ENCODE results near the gene ITPRIPL2. TPM values are rescaled to one million over a fixed set of nuclear protein-coding genes. Genes with fewer than 3 reads are reported as not detected.
A peak's percentile ranks its signal among the peaks of the same experiment; 100 is the strongest.

ITPRIPL2 gene
- total RNA-seq, 1 experiment from 2014 or later = 14.5 TPM

DNA sequence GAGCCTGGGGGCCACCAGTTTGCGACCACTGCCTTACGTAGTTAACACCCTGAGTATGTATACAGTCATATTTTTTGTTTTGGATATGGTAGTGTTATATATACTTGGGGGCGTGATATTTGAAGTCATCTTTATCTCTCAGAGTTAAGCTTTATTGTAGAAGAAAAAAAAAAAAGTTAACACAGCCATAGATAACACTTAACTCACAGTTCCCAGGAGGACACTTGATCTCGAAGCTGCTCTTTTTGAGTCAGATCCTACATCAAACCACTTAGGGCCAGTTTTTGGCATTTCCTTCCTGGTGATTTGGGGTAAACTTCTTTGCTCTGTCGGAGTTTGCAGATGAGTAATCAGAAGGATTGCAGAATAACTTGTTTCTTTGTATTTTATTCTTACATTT lies 5.8 kb downstream of the ITPRIPL2 start:
- peak; percentile 66 for DNase-seq (ENCODE audit: low read depth)

DNA sequence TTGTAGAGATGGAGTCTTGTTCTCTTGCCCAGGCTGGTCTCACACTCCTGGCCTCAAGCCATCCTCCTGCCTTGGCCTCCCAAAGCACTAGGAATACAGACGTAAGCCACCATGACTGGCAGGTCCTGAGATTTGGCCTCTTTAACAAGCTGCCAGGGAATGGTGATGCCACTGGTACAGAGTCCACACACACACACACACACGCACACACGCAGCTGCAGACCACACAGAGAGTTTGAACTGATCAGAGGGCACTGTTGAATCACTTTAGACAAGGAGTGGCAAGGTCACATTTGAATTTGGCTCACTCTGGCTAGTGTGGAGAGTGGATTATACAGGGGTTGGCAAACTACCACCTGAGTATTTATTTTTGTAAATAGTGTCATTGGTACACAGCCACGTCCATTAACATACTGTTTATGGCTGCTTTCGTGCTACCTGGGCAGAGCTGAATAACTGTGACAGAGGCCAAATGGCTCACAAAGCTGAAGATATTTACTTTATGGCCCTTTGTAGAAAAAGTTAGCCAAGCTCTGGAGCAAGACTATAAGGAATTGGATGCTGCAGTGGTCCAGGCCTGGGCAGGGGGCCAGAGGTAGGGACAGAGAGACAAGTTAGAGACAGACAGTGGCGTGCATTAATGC lies 9.9 kb downstream of the ITPRIPL2 start:
- DNase-seq (ENCODE audit: low read depth) = no peak

GRCh38 chr16:19126300-19126699 lies 12.5 kb downstream of the ITPRIPL2 start:
- DNase-seq (ENCODE audit: low read depth) = no peak

DNA sequence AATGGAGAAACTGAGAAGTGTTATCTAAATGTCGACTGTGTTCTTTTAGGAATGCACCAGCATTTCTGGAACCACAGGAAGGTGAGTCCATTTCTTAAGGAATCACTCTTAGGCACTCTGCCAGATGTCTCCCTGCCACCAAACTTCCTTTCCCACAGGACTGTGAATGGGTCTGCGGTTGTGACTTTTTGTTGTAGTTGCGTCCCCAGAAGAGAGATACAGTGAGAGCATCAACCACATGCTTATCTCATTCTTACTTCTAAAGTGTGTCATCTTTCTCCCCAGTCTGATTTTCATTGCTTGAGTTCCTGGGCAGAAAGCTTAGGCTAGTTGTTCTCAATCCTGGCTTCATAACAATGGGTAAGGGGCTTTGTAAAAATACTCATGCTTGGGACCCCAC lies 13.4 kb downstream of the ITPRIPL2 start:
- DNase-seq (ENCODE audit: low read depth) = no peak

DNA sequence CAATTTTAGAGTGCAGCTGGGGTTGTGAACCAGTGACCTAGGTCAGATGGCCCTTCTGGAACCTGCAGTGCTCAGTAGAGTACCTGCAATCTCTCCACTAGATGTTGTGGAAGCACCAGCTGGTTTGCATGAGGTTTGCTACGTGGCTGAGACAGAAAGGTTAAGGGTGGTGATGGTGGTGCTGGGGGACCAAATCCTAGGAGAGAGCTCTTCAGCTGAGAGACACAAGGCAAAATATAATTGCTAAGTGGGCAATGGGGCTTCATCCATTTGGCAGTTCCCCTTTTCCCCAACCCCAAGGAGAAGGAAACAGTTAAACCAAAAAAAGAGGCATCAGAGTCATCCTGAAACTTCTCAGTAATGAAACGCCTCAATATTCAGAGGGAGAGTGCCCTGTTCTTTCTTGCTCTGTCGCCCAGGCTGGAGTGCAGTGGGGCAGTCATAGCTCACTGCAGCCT lies 13.9 kb downstream of the ITPRIPL2 start:
- no peak for DNase-seq (ENCODE audit: low read depth)

- no peak for DNase-seq (ENCODE audit: low read depth)
These were observed 14.9 kb downstream of the ITPRIPL2 start for GRCh38 chr16:19128454-19129200.

DNA sequence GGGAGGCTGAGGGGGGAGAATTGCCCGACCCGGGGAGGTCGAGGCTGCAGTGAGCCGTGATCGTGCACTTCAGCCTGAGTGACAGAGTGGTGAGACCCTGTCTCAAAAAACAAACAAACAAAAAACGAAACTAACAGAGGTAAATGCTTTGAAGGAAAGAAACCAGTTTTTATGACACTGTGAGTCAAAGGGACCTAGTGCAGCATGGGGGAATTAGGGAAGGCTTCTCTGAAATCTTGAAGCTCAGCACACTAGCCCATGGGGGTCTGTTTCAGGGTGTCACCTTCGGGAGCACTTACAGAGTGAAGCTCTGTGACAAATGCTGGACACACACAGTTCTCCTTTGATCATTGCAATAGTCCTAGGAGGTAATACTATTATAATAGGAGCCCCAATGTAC lies 16.6 kb downstream of the ITPRIPL2 start:
- DNase-seq (ENCODE audit: low read depth) = no peak

DNA sequence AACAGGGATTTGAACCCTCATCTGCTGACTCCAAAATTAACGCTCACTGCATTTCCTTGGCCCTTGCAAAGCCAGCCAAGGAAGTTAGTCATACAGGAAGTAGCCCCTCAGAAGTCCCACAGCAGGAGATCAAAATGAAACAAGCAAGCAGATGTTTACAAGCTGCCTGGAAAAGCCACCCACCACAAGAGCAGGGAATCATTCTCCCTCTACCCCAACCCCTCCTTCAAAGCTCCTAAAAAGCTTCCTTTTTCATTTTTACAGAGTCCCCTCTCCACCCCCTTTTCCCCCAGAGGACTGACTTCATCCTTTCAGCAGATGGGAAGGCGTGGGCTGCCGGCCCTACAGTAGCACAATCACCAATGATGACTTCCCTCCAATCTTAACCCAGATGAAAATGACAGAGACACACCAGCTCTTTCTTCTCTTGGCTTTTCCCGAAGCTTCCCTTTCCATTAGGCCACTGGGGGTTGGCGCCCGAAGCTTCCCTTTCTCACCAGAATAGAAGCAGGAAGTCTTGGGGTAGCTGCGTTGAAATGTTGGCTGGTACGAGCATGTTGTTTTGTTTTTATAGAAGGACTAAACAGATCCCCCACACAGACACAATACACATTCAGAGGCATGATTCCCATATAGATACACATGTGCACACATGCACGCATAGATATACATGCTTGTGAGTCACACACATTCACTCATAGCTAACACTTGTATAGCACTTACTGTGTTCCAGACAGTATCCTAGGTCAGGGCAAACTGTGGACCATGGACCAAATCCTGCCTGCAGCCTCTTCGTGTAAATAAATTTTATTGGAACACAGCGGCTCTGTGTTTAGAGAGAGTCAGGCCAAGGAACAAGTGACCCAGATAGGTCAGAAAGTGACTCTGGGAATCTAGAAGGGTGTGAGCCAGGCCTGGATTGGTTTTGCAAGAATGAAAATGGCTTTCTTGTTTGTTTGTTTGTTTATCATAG lies 17.4 kb downstream of the ITPRIPL2 start:
- peak; percentile 89 for DNase-seq (ENCODE audit: low read depth)

DNA sequence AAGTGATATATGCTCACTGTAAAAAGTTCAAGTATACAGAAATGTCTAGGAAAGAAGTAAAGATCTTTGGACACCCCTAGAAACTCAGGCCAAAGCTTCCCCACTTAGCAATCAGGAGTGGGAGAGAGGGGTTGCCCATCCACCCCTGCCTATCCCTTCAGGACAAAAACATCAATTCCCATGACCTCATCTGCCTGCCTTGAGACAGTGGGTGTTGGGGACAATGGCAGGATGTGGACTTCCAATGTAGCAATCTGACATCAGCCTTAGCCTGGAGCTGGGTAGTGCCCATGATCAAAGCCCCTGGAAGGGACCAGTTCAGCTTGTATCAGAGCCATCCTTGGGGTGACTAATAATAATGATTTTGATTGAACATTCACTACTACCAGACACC lies 18.1 kb downstream of the ITPRIPL2 start:
- no peak for DNase-seq (ENCODE audit: low read depth)

DNA sequence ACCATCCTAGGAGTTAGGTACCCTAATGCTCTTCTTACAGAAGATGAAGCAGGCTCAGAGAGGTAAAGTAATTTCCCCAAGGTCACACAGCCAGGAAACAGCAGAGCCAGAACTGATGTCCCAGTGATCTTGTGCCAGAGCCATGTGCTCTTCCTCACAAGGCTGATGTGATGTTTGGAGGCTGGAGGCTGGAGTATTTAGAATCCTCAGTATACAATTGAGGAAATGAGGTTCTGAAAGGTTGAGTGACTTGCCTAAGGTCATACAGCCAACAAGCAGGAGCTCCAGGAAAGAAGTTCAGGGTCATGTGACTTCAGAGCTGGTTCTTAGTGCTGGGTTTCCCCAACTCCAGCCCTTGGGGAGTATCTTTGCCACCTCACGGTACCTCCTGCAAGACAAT lies 18.5 kb downstream of the ITPRIPL2 start:
- DNase-seq (ENCODE audit: low read depth) = no peak

DNA sequence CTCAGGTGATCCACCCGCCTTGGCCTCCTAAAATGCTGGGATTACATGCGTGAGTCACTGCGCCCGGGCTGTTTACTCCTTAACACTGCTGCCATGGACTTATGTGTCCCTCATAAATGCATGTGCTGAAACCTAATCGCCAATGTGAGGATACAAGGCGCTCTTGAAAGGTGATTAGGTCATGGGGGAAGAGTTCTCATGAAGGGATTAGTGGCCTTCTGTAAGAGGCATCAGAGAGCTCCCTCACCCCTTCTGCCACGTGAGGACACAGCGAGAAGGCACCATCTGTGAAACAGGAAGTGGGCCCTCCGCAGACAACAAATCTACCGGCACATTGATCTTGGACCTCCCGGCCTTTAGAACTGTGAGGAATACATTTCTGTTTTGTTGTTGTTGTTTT lies 19.1 kb downstream of the ITPRIPL2 start:
- no peak for DNase-seq (ENCODE audit: low read depth)

DNA sequence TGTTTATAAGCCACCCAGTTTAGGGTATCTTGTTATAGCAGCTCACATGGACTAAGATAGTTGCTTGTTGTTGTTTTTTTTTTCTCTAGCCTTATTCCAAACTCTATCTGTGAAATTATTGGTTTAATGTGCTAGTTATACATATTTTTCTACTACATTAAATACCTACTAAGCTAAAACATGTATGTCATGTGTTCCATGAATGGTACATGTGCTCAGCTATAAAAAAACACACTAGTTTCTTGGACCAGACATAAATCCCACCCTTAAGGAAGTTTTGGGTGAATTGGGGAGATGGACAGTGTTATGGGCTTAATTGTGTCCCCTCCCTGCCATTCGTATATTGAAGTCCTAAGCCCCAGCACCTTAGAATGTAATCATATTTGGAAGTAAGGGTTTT lies 19.8 kb downstream of the ITPRIPL2 start:
- DNase-seq (ENCODE audit: low read depth) = no peak

DNA sequence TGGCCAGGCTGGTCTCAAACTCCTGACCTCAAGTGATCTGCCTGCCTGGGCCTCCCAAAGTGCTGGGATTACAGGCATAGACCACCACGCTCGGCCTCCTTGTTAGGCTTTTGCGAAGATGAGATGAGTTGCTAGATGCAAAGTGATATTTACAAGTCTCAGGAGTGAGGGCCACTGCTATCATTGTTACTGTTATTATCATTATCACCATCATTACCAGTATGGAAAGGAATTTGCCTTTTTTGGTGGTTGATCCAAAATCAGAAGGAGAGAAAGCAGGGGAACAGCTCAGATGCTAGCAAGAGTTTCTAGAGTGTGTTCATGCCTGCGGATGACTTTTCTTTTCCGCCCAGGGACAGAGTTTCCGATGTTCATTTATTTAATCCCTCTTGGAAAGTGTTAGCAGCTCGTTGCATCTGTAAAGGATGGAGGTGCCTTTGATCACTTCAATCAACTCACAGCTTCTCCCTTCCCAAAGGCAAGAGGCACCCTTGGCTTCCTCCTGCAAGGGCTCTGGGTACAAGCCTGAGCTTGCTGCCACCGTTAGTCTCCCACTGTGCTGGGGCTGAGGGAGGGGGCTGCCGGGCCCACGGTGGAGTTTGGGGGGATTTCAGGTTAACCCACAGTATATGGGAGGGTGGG lies 21.6 kb downstream of the ITPRIPL2 start:
- no peak for DNase-seq (ENCODE audit: low read depth)

DNA sequence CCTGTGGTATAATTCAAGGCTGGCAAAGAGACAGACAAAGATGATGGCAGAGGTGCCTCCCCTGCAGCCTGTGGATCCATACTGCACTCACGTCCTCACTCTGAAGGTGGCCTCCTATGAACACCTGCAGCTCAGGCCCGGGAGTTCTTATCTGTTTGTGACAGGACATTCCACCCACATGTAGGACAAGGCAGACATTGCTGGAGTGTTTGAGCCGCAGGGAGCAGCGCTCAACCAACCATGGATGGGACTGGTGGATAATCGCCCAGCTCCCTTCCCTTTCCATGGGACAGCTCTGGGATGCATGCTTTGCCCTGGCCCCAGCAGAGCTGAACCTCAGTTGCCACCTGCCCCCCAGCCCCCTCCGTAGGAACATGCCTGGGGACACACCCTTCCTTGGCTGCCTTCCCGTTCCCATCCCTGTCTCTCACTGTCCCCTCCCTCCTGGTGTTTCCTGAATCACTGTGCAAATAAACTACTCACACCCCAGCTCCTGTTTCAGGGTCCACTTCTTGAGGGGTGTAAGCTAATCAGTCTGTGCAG lies 22.2 kb downstream of the ITPRIPL2 start:
- DNase-seq (ENCODE audit: low read depth) = no peak

- no peak for DNase-seq (ENCODE audit: low read depth)
These were observed 22.9 kb downstream of the ITPRIPL2 start for GRCh38 chr16:19136549-19137196.

GRCh38 chr16:19137201-19138128 lies 23.7 kb downstream of the ITPRIPL2 start:
- DNase-seq (ENCODE audit: low read depth) = no peak

GRCh38 chr16:19138601-19139000 lies 24.8 kb downstream of the ITPRIPL2 start:
- peak; percentile 76 for DNase-seq (ENCODE audit: low read depth)

DNA sequence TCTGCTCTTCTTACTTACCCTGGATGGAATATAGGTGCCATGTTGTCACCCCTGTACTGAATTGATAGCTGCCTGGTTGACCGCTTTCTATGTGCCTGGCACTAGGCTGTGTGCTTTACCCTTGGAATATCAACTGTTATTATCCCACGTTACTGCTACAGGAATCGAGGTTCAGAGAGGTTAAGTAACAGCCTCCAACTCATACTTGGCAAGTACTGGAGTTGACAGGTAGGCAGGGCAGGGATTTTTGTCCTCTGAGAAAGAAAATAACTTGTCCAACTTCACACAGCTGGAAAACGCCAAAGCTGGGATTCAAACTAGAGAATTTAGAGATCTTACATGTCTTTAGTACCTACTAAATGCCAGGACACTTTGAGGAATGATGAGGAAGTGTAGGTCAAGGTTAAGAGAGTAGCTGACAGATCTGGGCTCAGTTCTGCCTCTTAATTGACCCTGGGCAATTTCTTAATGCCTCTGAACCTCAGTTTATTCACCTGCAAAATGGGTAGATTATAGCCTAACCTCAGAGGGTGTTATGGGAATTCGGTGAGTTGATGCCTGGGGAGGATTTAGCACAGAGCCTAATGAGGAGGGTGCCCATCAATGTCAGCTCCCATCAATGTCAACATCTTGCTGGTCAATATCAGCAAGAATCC lies 25.8 kb downstream of the ITPRIPL2 start:
- DNase-seq (ENCODE audit: low read depth) = no peak

DNA sequence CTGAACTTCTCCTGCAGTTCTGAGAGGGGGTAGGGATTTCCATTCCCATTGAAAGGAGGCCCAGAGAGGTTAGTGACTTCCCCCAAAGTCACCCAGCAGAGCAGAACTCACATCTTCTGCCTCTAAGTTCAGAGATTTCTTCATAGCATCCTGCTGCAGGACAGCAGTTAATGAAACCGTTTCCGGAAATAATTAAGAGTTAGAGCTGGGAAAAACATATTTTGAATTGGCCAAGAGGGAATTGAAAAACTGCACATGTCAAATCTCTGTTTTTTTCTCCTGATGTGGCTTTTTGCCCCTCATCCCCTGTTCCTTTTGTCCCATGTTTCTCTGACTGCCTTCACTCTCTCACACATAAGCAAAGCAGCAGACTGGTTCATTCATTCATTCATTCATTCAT lies 26.6 kb downstream of the ITPRIPL2 start:
- no peak for DNase-seq (ENCODE audit: low read depth)

All from RPMI7951 (cell line).